ENCODE measurements around the gene BAHCC1. TPM values are rescaled to one million over a fixed set of nuclear protein-coding genes. Genes with fewer than 3 reads are reported as not detected.
"Not testable (repeated sequence)": the region's sequence is repeated elsewhere in the genome, so short reads cannot be mapped to it uniquely, and the experiment has no call there.

Gene BAHCC1
- polyA plus RNA-seq, 4 donors = 2.2 to 26.9 (median 9.8) TPM

- H3K4me1 ChIP-seq (ENCODE audit: control insufficient read depth in 3 of 3, insufficient read depth in 2 of 3, low read depth in 1 of 3, low read length in 2 of 3) = peaks cover 3 to 27% (median 5%) of the 10 kb centered on the region in 3 donors
- no peak for DNase-seq
- no peak overlapping the region for H3K4me3 ChIP-seq (ENCODE audit: low read depth in 1 of 3, low read length in 3 of 3)
- no peaks in the 10 kb centered on the region for H3K9me3 ChIP-seq (ENCODE audit: control insufficient read depth in 2 of 2, insufficient read depth in 1 of 2, low read depth in 1 of 2, low read length in 1 of 2)
- WGBS, 3 donors = 78 to 86% (median 79%) methylated on average over 8 of the region's 8 CpGs
- FAIRE-seq = no peak
- H3K27me3 ChIP-seq (ENCODE audit: control insufficient read depth in 3 of 3, insufficient read depth in 3 of 3, low read length in 3 of 3) = peaks cover 0 to 3% (median 0%) of the 10 kb centered on the region in 3 donors
- H3K36me3 ChIP-seq (ENCODE audit: control insufficient read depth in 3 of 3, insufficient read depth in 2 of 3, low read depth in 1 of 3, low read length in 3 of 3) = no peaks in the 10 kb centered on the region
- H3K27ac ChIP-seq (ENCODE audit: low read depth in 1 of 3, low read length in 2 of 3) = no peak overlapping the region
Measured at GRCh38 chr17:81350320-81350890, 44.9 kb upstream of the BAHCC1 start.

GRCh38 chr17:81351329-81352052 is 43.8 kb upstream of the BAHCC1 start:
- H3K9me3 ChIP-seq (ENCODE audit: control insufficient read depth in 2 of 2, insufficient read depth in 1 of 2, low read depth in 1 of 2, low read length in 1 of 2); H3K27me3 ChIP-seq (ENCODE audit: control insufficient read depth in 3 of 3, insufficient read depth in 3 of 3, low read length in 3 of 3); H3K36me3 ChIP-seq (ENCODE audit: control insufficient read depth in 3 of 3, insufficient read depth in 2 of 3, low read depth in 1 of 3, low read length in 3 of 3); FAIRE-seq; H3K4me3 ChIP-seq (ENCODE audit: low read depth in 1 of 3, low read length in 3 of 3); DNase-seq; H3K27ac ChIP-seq (ENCODE audit: low read depth in 1 of 3, low read length in 2 of 3): not testable (repeated sequence)
- peaks cover 3 to 26% (median 5%) of the 10 kb centered on the region in 3 donors for H3K4me1 ChIP-seq (ENCODE audit: control insufficient read depth in 3 of 3, insufficient read depth in 2 of 3, low read depth in 1 of 3, low read length in 2 of 3)
- WGBS, 3 donors = 85 to 88% (median 86%) methylated on average over 25 of the region's 25 CpGs

GRCh38 chr17:81352056-81352455 is 43.2 kb upstream of the BAHCC1 start:
- not testable (repeated sequence) for H3K9me3 ChIP-seq (ENCODE audit: control insufficient read depth in 2 of 2, insufficient read depth in 1 of 2, low read depth in 1 of 2, low read length in 1 of 2); H3K36me3 ChIP-seq (ENCODE audit: control insufficient read depth in 3 of 3, insufficient read depth in 2 of 3, low read depth in 1 of 3, low read length in 3 of 3); H3K27me3 ChIP-seq (ENCODE audit: control insufficient read depth in 3 of 3, insufficient read depth in 3 of 3, low read length in 3 of 3); H3K4me3 ChIP-seq (ENCODE audit: low read depth in 1 of 3, low read length in 3 of 3); FAIRE-seq; H3K27ac ChIP-seq (ENCODE audit: low read depth in 1 of 3, low read length in 2 of 3); DNase-seq
- 91 to 96% (median 92%) methylated on average over 11 to 38 of the region's 38 CpGs for WGBS, 3 donors
- H3K4me1 ChIP-seq (ENCODE audit: control insufficient read depth in 3 of 3, insufficient read depth in 2 of 3, low read depth in 1 of 3, low read length in 2 of 3) = peaks cover 3 to 21% (median 5%) of the 10 kb centered on the region in 3 donors

GRCh38 chr17:81354252-81354953 is 40.9 kb upstream of the BAHCC1 start:
- WGBS, 3 donors = 32 to 68% (median 46%) methylated on average over 14 of the region's 14 CpGs
- no peak for FAIRE-seq
- peak overlapping the region in 1 of 3 donors; percentile 37 for H3K27ac ChIP-seq (ENCODE audit: low read depth in 1 of 3, low read length in 2 of 3)

GRCh38 chr17:81354954-81355347 is 40.3 kb upstream of the BAHCC1 start:
- H3K4me1 ChIP-seq (ENCODE audit: control insufficient read depth in 3 of 3, insufficient read depth in 2 of 3, low read depth in 1 of 3, low read length in 2 of 3) = peaks cover 0 to 18% (median 5%) of the 10 kb centered on the region in 3 donors
- FAIRE-seq (no peak), DNase-seq (peak; percentile 70 to 86)
- H3K36me3 ChIP-seq (ENCODE audit: control insufficient read depth in 3 of 3, insufficient read depth in 2 of 3, low read depth in 1 of 3, low read length in 3 of 3) = no peaks in the 10 kb centered on the region
- no peaks in the 10 kb centered on the region for H3K9me3 ChIP-seq (ENCODE audit: control insufficient read depth in 2 of 2, insufficient read depth in 1 of 2, low read depth in 1 of 2, low read length in 1 of 2)
- 16 to 62% (median 32%) methylated on average over 9 of the region's 9 CpGs for WGBS, 3 donors
- H3K4me3 ChIP-seq (ENCODE audit: low read depth in 1 of 3, low read length in 3 of 3) = no peak overlapping the region
- peak overlapping the region in 1 of 3 donors; percentile 41 for H3K27ac ChIP-seq (ENCODE audit: low read depth in 1 of 3, low read length in 2 of 3)
- no peaks in the 10 kb centered on the region for H3K27me3 ChIP-seq (ENCODE audit: control insufficient read depth in 3 of 3, insufficient read depth in 3 of 3, low read length in 3 of 3)

More at GRCh38 chr17:81354252-81354953, 40.9 kb upstream of the BAHCC1 start:
- no peak overlapping the region for H3K4me3 ChIP-seq (ENCODE audit: low read depth in 1 of 3, low read length in 3 of 3)
- peaks cover 0 to 19% (median 5%) of the 10 kb centered on the region in 3 donors for H3K4me1 ChIP-seq (ENCODE audit: control insufficient read depth in 3 of 3, insufficient read depth in 2 of 3, low read depth in 1 of 3, low read length in 2 of 3)
- peak; percentile 44 to 58 for DNase-seq
- H3K27me3 ChIP-seq (ENCODE audit: control insufficient read depth in 3 of 3, insufficient read depth in 3 of 3, low read length in 3 of 3) = no peaks in the 10 kb centered on the region
- H3K36me3 ChIP-seq (ENCODE audit: control insufficient read depth in 3 of 3, insufficient read depth in 2 of 3, low read depth in 1 of 3, low read length in 3 of 3) = no peaks in the 10 kb centered on the region
- H3K9me3 ChIP-seq (ENCODE audit: control insufficient read depth in 2 of 2, insufficient read depth in 1 of 2, low read depth in 1 of 2, low read length in 1 of 2) = no peaks in the 10 kb centered on the region

- Histone ChIP-seq H3K36me3 (ENCODE audit: control insufficient read depth in 3 of 3, insufficient read depth in 2 of 3, low read depth in 1 of 3, low read length in 3 of 3) (no peaks in the 10 kb centered on the region), H3K9me3 (ENCODE audit: control insufficient read depth in 2 of 2, insufficient read depth in 1 of 2, low read depth in 1 of 2, low read length in 1 of 2) (no peaks in the 10 kb centered on the region), H3K4me3 (ENCODE audit: low read depth in 1 of 3, low read length in 3 of 3) (no peak overlapping the region), H3K27me3 (ENCODE audit: control insufficient read depth in 3 of 3, insufficient read depth in 3 of 3, low read length in 3 of 3) (no peaks in the 10 kb centered on the region), H3K4me1 (ENCODE audit: control insufficient read depth in 3 of 3, insufficient read depth in 2 of 3, low read depth in 1 of 3, low read length in 2 of 3) (peaks cover 0 to 17% (median 3%) of the 10 kb centered on the region in 3 donors), H3K27ac (ENCODE audit: low read depth in 1 of 3, low read length in 2 of 3) (no peak overlapping the region)
- FAIRE-seq (no peak), DNase-seq (no peak)
- 76 to 84% (median 83%) methylated on average over 8 of the region's 8 CpGs for WGBS, 3 donors
Measured at GRCh38 chr17:81359218-81359617, 36.0 kb upstream of the BAHCC1 start.

GRCh38 chr17:81362001-81362400 is 33.3 kb upstream of the BAHCC1 start:
- FAIRE-seq = not testable (repeated sequence)

More at GRCh38 chr17:81362001-81362400, 33.3 kb upstream of the BAHCC1 start:
- H3K27ac ChIP-seq (ENCODE audit: low read depth in 1 of 3, low read length in 2 of 3) = peak overlapping the region in 1 of 3 donors; percentile 61
- not testable (repeated sequence) for H3K9me3 ChIP-seq (ENCODE audit: control insufficient read depth in 2 of 2, insufficient read depth in 1 of 2, low read depth in 1 of 2, low read length in 1 of 2); H3K4me3 ChIP-seq (ENCODE audit: low read depth in 1 of 3, low read length in 3 of 3); H3K27me3 ChIP-seq (ENCODE audit: control insufficient read depth in 3 of 3, insufficient read depth in 3 of 3, low read length in 3 of 3); H3K36me3 ChIP-seq (ENCODE audit: control insufficient read depth in 3 of 3, insufficient read depth in 2 of 3, low read depth in 1 of 3, low read length in 3 of 3)
- WGBS, 3 donors = 45 to 62% (median 60%) methylated on average over 7 of the region's 7 CpGs
- peaks cover 3 to 27% (median 5%) of the 10 kb centered on the region in 3 donors for H3K4me1 ChIP-seq (ENCODE audit: control insufficient read depth in 3 of 3, insufficient read depth in 2 of 3, low read depth in 1 of 3, low read length in 2 of 3)
- DNase-seq = peak in 1 of 2 donors; percentile 69
